ENCODE results near the gene TTLL3. TPM values are rescaled to one million over a fixed set of nuclear protein-coding genes. Genes with fewer than 3 reads are reported as not detected.

The TTLL3 gene
- total and polyA plus RNA-seq, 2 of the 13 experiments (the other 11 are each of a cell fraction or from before 2014, with no cell fraction given): 9.5 to 51.2 TPM

DNA sequence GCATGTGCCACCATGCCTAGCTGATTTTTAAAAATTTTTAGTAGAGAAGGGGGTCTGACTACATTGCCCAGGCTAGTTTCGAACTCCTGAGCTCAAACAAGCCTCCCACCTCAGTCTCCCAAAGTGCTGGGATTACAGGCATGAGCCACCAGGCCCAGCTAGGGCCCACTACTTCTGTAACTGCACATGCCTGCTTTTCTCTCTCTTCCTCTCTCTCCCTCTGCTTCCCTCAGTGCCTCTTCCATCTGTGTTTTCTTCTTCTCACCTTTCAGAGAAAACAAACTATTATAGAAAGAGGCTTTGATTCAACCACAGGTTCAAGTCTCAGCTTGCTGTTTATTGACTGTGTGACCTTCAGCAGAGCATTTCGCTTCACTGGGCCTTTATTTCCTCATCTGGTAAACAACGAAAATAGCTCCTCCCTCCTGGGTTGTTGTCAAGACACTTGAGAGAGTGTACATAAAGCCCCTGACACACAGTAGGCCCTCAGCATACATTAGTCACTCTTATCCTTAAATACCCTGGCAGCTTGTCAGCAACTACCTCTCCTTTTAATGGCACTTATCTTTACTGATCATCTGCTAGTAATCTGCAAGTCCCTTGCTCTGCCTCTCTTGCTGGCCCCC, 28.0 kb upstream of the TTLL3 start:
- H4K20me1 ChIP-seq (ENCODE audit: insufficient read depth, low read length): no peaks in the 10 kb centered on the region
- H3K79me2 ChIP-seq (ENCODE audit: insufficient read depth, low read length): no peaks in the 10 kb centered on the region
- no peak overlapping the region for H2AFZ ChIP-seq (ENCODE audit: low read length)
- intact Hi-C loops (cut with micrococcal nuclease; ENCODE audit: unreplicated experiment): no loop called here
- no TSS peak for BruUV-seq (replicated peaks)
- 74% methylated on average over 3 of the region's 3 CpGs for WGBS (ENCODE audit: low lambda C conversion rate)
- H3K36me3 ChIP-seq (replicated peaks in 1 of 2; ENCODE audit: control insufficient read depth in 1 of 2, insufficient read depth in 2 of 2, low read length in 2 of 2): peaks cover 22 to 46% of the 10 kb centered on the region in 2 experiments
- FAIRE-seq (no peak), DNase-seq (ENCODE audit: low spot score) (no peak), ATAC-seq (no peak)
- no peak overlapping the region for H3K9ac ChIP-seq (ENCODE audit: insufficient read depth, low read depth, low read length)
- in situ Hi-C loops (cut with HindIII; ENCODE audit: extremely low pct_ligation_motif_present, low pct_unique_long_range_greater_than_20kb): no loop called here
- H3K9me3 ChIP-seq (ENCODE audit: low read length): no peaks in the 10 kb centered on the region
- POLR2A ChIA-PET: interaction anchor here (1.0 to 2.5 kb wide), 3 partner anchors 11 to 120 kb away, joined by 4 to 15 read pairs (median 4); partner anchors contain the start of genes ARPC4, CAMK1 and TADA3
- TF ChIP-seq ZNF816 (CRISPR knock-in tag; IDR thresholded peaks at IDR 0.05; ENCODE audit: borderline replicate concordance): no peak
- no peak for TF ChIP-seq ZNF552 (CRISPR knock-in tag; IDR thresholded peaks at IDR 0.05; ENCODE audit: borderline replicate concordance)
- TF ChIP-seq, protein P1, sequence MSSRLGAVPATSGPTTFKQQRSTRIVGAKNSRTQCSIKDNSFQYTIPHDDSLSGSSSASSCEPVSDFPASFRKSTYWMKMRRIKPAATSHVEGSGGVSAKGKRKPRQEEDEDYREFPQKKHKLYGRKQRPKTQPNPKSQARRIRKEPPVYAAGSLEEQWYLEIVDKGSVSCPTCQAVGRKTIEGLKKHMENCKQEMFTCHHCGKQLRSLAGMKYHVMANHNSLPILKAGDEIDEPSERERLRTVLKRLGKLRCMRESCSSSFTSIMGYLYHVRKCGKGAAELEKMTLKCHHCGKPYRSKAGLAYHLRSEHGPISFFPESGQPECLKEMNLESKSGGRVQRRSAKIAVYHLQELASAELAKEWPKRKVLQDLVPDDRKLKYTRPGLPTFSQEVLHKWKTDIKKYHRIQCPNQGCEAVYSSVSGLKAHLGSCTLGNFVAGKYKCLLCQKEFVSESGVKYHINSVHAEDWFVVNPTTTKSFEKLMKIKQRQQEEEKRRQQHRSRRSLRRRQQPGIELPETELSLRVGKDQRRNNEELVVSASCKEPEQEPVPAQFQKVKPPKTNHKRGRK (CRISPR knock-in tag; IDR thresholded peaks at IDR 0.05): no peak
- TF ChIP-seq FOXP1 (IDR thresholded peaks at IDR 0.05): no peak
- TF ChIP-seq FOXP1 (CRISPR knock-in tag; IDR thresholded peaks at IDR 0.05): 0 out of 2 replicates have a peak, but pooled peaks have one; percentile 23
- TF ChIP-seq ZKSCAN1 (IDR thresholded peaks at IDR 0.05; ENCODE audit: low read length): peak; percentile 83
- TF ChIP-seq, protein P2, sequence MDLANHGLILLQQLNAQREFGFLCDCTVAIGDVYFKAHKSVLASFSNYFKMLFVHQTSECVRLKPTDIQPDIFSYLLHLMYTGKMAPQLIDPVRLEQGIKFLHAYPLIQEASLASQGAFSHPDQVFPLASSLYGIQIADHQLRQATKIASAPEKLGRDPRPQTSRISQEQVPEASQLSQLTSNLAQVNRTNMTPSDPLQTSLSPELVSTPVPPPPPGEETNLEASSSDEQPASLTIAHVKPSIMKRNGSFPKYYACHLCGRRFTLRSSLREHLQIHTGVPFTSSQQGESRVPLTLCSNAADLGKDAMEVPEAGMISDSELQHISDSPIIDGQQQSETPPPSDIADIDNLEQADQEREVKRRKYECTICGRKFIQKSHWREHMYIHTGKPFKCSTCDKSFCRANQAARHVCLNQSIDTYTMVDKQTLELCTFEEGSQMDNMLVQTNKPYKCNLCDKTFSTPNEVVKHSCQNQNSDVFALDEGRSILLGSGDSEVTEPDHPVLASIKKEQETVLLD (CRISPR knock-in tag; IDR thresholded peaks at IDR 0.05; ENCODE audit: low read depth): no peak
- H3K4me1 ChIP-seq (ENCODE audit: insufficient read depth, low read length): peaks cover 16% of the 10 kb centered on the region
- no peak overlapping the region for H3K4me3 ChIP-seq (replicated peaks in 1 of 3; ENCODE audit: insufficient read depth in 1 of 3, low read depth in 2 of 3, low read length in 3 of 3)
- no peak overlapping the region for H3K27ac ChIP-seq (ENCODE audit: extremely low read length, insufficient read depth, low read length)
- H3K4me2 ChIP-seq (ENCODE audit: low read depth, low read length): no peak overlapping the region
- CTCF ChIA-PET (ENCODE audit: low intra/inter-chr PET ratio, low total read pairs): no interaction called here
- no peaks in the 10 kb centered on the region for H3K27me3 ChIP-seq (ENCODE audit: control insufficient read depth in 1 of 2, insufficient read depth in 2 of 2, low read length in 2 of 2)

Data from HepG2 (cell line).